ENCODE data around the gene CARTPT.

Gene CARTPT

DNA sequence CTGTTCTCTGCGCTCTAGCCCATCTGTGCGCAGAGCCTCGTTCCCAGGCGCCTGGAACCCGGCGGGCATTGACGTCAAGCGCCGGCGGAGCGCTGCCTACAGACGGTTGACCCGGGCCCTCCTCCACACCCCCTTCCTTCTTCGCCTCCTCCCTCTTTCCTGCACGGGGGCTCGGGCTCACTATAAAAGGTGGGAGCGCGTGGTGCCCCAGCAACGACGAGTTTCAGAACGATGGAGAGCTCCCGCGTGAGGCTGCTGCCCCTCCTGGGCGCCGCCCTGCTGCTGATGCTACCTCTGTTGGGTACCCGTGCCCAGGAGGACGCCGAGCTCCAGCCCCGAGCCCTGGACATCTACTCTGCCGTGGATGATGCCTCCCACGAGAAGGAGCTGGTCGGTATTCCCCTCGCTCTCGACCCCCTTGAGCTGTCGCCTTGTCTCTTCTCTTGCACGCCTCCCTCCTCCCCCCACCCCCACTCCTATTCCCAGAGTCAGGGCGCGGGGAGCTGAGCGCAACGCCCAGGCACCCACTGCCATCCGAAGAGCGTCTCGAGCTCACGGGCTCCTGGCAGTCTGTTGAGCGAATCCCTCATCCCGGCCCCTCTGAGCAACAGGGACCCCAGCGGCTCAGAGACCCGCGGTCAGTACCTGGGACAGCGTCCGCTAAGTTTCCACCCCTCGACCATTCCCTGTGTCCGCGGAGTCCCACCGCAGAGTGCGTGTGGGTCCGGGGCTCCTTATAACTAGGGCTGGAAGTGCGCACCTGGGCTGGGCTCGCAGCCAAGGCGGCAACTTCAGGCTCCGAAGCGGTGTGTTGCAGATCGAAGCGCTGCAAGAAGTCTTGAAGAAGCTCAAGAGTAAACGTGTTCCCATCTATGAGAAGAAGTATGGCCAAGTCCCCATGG is at the start of gene CARTPT:
CARTPT (plus strand) TSS at position 213 of the 902 bp plus-strand sequence; CDS start at position 232, 19 bp downstream.
- Histone ChIP-seq H3K9ac (ENCODE audit: low read length in 5 of 5) (no peak within 1 kb of the TSS), H3K27me3 (ENCODE audit: control insufficient read depth in 5 of 5, insufficient read depth in 4 of 5, low read length in 5 of 5) (peaks cover 14 to 27% (median 22%) of the 10 kb centered on the region in 5 donors), H3K4me3 (ENCODE audit: low read depth in 1 of 5, low read length in 5 of 5) (no peak within 1 kb of the TSS), H3K27ac (ENCODE audit: low read depth, low read length) (no peak within 1 kb of the TSS), H3K9me3 (ENCODE audit: control insufficient read depth in 5 of 5, low read length in 5 of 5) (no peaks in the 10 kb centered on the region), H3K36me3 (ENCODE audit: control insufficient read depth in 5 of 5, insufficient read depth in 5 of 5, low read length in 5 of 5) (no peaks in the 10 kb centered on the region), H3K4me1 (ENCODE audit: control insufficient read depth in 5 of 5, insufficient read depth in 5 of 5, low read length in 5 of 5) (peaks cover 0 to 3% (median 0%) of the 10 kb centered on the region in 5 donors)

DNA sequence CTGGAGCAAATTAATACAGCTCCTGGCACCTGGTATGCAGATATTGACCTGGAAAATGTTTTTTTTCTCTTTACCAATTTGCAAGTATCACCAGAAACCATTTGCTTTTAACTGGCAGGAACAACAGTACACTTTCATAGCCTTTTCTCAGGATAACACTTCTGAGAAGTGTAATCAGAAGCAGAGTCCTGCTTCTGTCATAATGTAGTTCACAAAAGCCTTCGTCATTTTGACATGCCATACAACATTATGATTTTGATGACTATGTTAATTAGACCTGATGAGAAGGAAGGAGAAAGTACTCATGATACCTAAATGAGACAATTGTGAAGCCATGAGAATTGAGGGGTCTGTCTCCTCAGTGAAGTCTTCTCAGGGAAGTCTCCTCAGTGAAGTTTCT is 41.1 kb upstream of the CARTPT start:
- no peak overlapping the region for H3K27ac ChIP-seq (ENCODE audit: low read depth, low read length)

DNA sequence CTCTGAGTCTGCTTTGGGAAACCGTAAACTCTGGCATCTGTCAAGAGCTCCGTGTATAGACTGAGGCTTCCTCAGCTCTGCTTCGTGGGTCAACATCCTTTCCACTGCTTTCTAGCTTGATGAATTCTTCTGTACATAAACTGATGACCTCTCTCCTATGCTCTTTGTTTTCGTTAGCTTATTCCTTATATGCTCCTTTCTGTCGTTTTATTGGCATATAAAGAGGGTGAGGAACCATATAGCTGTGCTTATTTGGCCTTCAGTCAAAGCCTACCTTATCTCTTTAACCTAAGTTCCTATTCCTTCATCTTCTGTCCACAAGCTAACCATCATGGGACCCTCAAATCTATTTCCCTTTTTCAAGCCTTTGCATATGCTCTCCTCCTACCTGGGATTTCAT is 39.4 kb upstream of the CARTPT start:
- H3K9ac ChIP-seq (ENCODE audit: low read length in 5 of 5) = no peak overlapping the region
- no peaks in the 10 kb centered on the region for H3K36me3 ChIP-seq (ENCODE audit: control insufficient read depth in 5 of 5, insufficient read depth in 5 of 5, low read length in 5 of 5)
- peaks cover 0 to 6% (median 0%) of the 10 kb centered on the region in 5 donors for H3K27me3 ChIP-seq (ENCODE audit: control insufficient read depth in 5 of 5, insufficient read depth in 4 of 5, low read length in 5 of 5)
- no peak overlapping the region for H3K4me3 ChIP-seq (ENCODE audit: low read depth in 1 of 5, low read length in 5 of 5)
- no peaks in the 10 kb centered on the region for H3K4me1 ChIP-seq (ENCODE audit: control insufficient read depth in 5 of 5, insufficient read depth in 5 of 5, low read length in 5 of 5)
- no peaks in the 10 kb centered on the region for H3K9me3 ChIP-seq (ENCODE audit: control insufficient read depth in 5 of 5, low read length in 5 of 5)
- no peak overlapping the region for H3K27ac ChIP-seq (ENCODE audit: low read depth, low read length)

More for the DNA sequence above, 41.1 kb upstream of the CARTPT start:
- Histone ChIP-seq H3K36me3 (ENCODE audit: control insufficient read depth in 5 of 5, insufficient read depth in 5 of 5, low read length in 5 of 5) (no peaks in the 10 kb centered on the region), H3K4me1 (ENCODE audit: control insufficient read depth in 5 of 5, insufficient read depth in 5 of 5, low read length in 5 of 5) (no peaks in the 10 kb centered on the region), H3K9ac (ENCODE audit: low read length in 5 of 5) (no peak overlapping the region), H3K4me3 (ENCODE audit: low read depth in 1 of 5, low read length in 5 of 5) (no peak overlapping the region), H3K9me3 (ENCODE audit: control insufficient read depth in 5 of 5, low read length in 5 of 5) (no peaks in the 10 kb centered on the region), H3K27me3 (ENCODE audit: control insufficient read depth in 5 of 5, insufficient read depth in 4 of 5, low read length in 5 of 5) (peaks cover 0 to 6% (median 0%) of the 10 kb centered on the region in 5 donors)

DNA sequence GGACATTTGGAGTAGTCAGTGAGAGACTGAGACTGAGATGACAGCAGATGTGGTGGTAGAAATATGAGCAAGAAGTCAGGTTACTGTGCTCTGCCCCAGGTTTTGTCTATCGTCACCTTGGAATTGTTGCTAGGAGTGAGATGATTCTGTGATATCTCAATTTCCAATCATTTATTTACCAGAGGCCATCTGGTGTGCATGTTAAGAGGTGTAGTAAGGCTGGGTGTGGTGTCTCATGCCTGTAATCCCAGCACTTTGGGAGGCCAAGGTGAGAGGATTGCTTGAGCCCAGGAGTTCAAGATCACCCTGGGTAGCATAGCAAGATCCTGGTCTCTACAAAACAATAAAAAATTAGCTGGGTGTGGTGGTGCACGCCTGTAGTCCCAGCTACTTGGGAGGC is 38.6 kb upstream of the CARTPT start:
- Histone ChIP-seq H3K36me3 (ENCODE audit: control insufficient read depth in 5 of 5, insufficient read depth in 5 of 5, low read length in 5 of 5) (no peaks in the 10 kb centered on the region), H3K27ac (ENCODE audit: low read depth, low read length) (no peak overlapping the region), H3K4me3 (ENCODE audit: low read depth in 1 of 5, low read length in 5 of 5) (no peak overlapping the region), H3K9ac (ENCODE audit: low read length in 5 of 5) (no peak overlapping the region), H3K4me1 (ENCODE audit: control insufficient read depth in 5 of 5, insufficient read depth in 5 of 5, low read length in 5 of 5) (no peaks in the 10 kb centered on the region), H3K27me3 (ENCODE audit: control insufficient read depth in 5 of 5, insufficient read depth in 4 of 5, low read length in 5 of 5) (peaks cover 0 to 6% (median 0%) of the 10 kb centered on the region in 5 donors), H3K9me3 (ENCODE audit: control insufficient read depth in 5 of 5, low read length in 5 of 5) (no peaks in the 10 kb centered on the region)

DNA sequence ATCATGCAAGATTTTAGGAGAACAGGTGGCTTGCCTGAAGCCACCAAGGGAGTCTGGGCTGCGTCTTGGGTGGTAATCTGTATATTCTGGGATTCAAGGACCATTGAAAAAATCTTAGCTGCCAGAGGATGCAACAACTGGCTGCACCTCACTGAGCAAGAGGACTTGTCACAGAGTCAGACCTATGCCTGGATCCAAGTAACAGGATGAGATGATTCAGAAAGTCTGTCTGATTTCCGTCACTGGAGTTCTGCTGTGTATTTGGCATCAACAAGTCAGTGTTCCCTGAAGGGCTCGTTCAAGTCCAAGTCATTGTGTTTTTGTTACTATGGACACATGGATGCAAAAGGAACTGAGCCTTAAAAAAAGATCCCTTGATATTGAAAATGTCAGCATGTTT is 37.8 kb upstream of the CARTPT start:
- Histone ChIP-seq H3K36me3 (ENCODE audit: control insufficient read depth in 5 of 5, insufficient read depth in 5 of 5, low read length in 5 of 5) (no peaks in the 10 kb centered on the region), H3K4me1 (ENCODE audit: control insufficient read depth in 5 of 5, insufficient read depth in 5 of 5, low read length in 5 of 5) (no peaks in the 10 kb centered on the region), H3K9me3 (ENCODE audit: control insufficient read depth in 5 of 5, low read length in 5 of 5) (no peaks in the 10 kb centered on the region), H3K27me3 (ENCODE audit: control insufficient read depth in 5 of 5, insufficient read depth in 4 of 5, low read length in 5 of 5) (peaks cover 0 to 6% (median 0%) of the 10 kb centered on the region in 5 donors), H3K4me3 (ENCODE audit: low read depth in 1 of 5, low read length in 5 of 5) (no peak overlapping the region), H3K27ac (ENCODE audit: low read depth, low read length) (no peak overlapping the region), H3K9ac (ENCODE audit: low read length in 5 of 5) (no peak overlapping the region)

DNA sequence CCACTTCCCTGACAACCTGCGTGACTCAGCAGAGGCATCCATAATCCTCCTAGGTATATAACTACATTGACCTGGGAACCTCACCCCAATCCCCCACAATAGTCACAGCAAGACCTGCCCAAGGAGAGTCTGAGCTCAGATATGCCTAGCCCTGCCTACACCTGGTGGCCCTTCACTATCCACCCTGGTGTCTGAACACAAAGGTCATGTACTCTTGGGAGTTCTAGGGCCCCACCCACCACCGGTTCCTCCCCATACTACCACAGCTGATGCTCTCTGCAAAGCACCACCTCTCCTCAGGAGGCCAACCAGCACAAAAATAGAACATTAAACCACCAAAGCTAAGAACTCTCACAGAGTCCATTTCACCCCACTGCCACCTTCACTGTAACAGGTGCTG is 34.8 kb upstream of the CARTPT start:
- Histone ChIP-seq H3K4me1 (ENCODE audit: control insufficient read depth in 5 of 5, insufficient read depth in 5 of 5, low read length in 5 of 5) (no peaks in the 10 kb centered on the region), H3K4me3 (ENCODE audit: low read depth in 1 of 5, low read length in 5 of 5) (no peak overlapping the region), H3K27me3 (ENCODE audit: control insufficient read depth in 5 of 5, insufficient read depth in 4 of 5, low read length in 5 of 5) (peaks cover 0 to 6% (median 0%) of the 10 kb centered on the region in 5 donors), H3K9ac (ENCODE audit: low read length in 5 of 5) (no peak overlapping the region), H3K9me3 (ENCODE audit: control insufficient read depth in 5 of 5, low read length in 5 of 5) (no peaks in the 10 kb centered on the region), H3K36me3 (ENCODE audit: control insufficient read depth in 5 of 5, insufficient read depth in 5 of 5, low read length in 5 of 5) (no peaks in the 10 kb centered on the region), H3K27ac (ENCODE audit: low read depth, low read length) (no peak overlapping the region)

DNA sequence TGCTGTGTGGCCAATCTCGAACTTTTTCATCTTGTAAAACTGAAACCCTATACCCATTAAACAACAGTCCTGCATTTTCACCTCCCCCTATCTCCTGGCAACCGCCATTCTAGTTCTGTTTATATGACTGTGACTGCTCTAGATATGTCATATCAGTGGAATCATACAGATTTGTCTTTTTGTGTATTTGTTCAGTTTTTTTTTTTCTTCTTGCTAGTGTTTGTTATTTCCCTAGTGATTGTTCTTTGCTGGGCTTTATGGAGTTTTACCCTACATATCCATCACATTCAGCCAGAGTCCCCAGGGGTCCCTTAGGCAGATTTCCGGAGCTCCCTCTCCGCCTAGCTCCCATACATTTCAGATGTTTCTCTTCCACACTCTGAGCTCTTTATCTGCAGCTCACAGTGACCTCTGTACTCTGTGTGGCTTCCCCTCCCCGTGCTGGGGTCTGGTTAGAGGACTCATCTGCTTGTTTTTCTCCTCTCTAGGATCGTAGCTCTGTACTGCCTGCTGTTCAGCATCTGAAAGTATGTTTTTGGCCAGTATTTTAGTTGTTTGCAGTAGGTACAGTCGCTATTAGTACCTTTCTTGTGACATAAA is 25.1 kb upstream of the CARTPT start:
- no peak overlapping the region for H3K4me3 ChIP-seq (ENCODE audit: low read depth in 1 of 5, low read length in 5 of 5)
- H3K9ac ChIP-seq (ENCODE audit: low read length in 5 of 5) = no peak overlapping the region
- peaks cover 0 to 5% (median 0%) of the 10 kb centered on the region in 5 donors for H3K27me3 ChIP-seq (ENCODE audit: control insufficient read depth in 5 of 5, insufficient read depth in 4 of 5, low read length in 5 of 5)
- H3K27ac ChIP-seq (ENCODE audit: low read depth, low read length) = no peak overlapping the region
- no peaks in the 10 kb centered on the region for H3K36me3 ChIP-seq (ENCODE audit: control insufficient read depth in 5 of 5, insufficient read depth in 5 of 5, low read length in 5 of 5)
- H3K9me3 ChIP-seq (ENCODE audit: control insufficient read depth in 5 of 5, low read length in 5 of 5) = no peaks in the 10 kb centered on the region
- H3K4me1 ChIP-seq (ENCODE audit: control insufficient read depth in 5 of 5, insufficient read depth in 5 of 5, low read length in 5 of 5) = peaks cover 0 to 6% (median 0%) of the 10 kb centered on the region in 5 donors

DNA sequence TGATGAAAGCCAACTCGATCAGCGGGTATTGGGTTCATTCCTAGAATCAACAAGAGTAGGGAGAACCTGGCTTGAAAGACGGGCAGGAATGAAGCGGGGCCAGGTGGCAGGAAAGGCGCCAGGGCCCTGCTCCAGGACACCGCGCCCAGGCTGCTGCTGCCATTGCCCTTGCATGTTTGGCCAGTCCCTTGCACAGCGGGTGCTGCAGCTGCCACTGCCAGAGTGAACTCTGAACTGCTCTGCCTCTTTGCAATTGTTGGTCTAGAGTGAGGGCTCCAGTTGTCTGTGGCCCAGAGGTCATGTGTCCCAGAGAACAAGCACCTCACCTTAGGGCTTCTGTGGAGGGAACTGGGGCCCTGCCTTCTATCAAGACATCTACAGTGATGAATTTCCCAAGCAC is 24.0 kb upstream of the CARTPT start:
- H3K4me3 ChIP-seq (ENCODE audit: low read depth in 1 of 5, low read length in 5 of 5) = no peak overlapping the region
- no peaks in the 10 kb centered on the region for H3K36me3 ChIP-seq (ENCODE audit: control insufficient read depth in 5 of 5, insufficient read depth in 5 of 5, low read length in 5 of 5)
- H3K27me3 ChIP-seq (ENCODE audit: control insufficient read depth in 5 of 5, insufficient read depth in 4 of 5, low read length in 5 of 5) = peaks cover 0 to 5% (median 0%) of the 10 kb centered on the region in 5 donors
- no peak overlapping the region for H3K9ac ChIP-seq (ENCODE audit: low read length in 5 of 5)
- no peak overlapping the region for H3K27ac ChIP-seq (ENCODE audit: low read depth, low read length)
- peaks cover 0 to 6% (median 0%) of the 10 kb centered on the region in 5 donors for H3K4me1 ChIP-seq (ENCODE audit: control insufficient read depth in 5 of 5, insufficient read depth in 5 of 5, low read length in 5 of 5)
- no peaks in the 10 kb centered on the region for H3K9me3 ChIP-seq (ENCODE audit: control insufficient read depth in 5 of 5, low read length in 5 of 5)

DNA sequence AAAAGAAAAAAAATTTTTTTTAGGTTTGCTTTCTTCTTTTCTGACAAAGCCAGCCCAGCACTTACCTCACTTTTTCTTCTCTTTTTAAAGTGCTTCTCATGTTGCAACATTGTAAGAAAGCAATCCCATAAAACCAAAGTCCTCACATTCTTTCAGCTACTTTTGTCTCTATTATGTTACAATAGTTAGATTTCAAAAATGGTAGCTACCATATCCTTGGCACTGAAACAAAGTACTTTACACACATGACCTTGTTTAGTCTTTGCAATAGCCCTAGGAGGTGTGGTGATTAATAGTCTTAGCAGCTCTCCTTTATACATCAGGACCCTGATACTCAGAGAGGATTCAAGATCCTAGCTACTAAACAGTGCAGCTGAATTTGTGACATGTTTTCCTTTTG is 23.5 kb upstream of the CARTPT start:
- H3K9ac ChIP-seq (ENCODE audit: low read length in 5 of 5) = no peak overlapping the region
- H3K4me1 ChIP-seq (ENCODE audit: control insufficient read depth in 5 of 5, insufficient read depth in 5 of 5, low read length in 5 of 5) = peaks cover 0 to 6% (median 0%) of the 10 kb centered on the region in 5 donors
- H3K36me3 ChIP-seq (ENCODE audit: control insufficient read depth in 5 of 5, insufficient read depth in 5 of 5, low read length in 5 of 5) = no peaks in the 10 kb centered on the region
- peaks cover 0 to 5% (median 0%) of the 10 kb centered on the region in 5 donors for H3K27me3 ChIP-seq (ENCODE audit: control insufficient read depth in 5 of 5, insufficient read depth in 4 of 5, low read length in 5 of 5)
- no peak overlapping the region for H3K4me3 ChIP-seq (ENCODE audit: low read depth in 1 of 5, low read length in 5 of 5)
- H3K27ac ChIP-seq (ENCODE audit: low read depth, low read length) = no peak overlapping the region
- no peaks in the 10 kb centered on the region for H3K9me3 ChIP-seq (ENCODE audit: control insufficient read depth in 5 of 5, low read length in 5 of 5)

DNA sequence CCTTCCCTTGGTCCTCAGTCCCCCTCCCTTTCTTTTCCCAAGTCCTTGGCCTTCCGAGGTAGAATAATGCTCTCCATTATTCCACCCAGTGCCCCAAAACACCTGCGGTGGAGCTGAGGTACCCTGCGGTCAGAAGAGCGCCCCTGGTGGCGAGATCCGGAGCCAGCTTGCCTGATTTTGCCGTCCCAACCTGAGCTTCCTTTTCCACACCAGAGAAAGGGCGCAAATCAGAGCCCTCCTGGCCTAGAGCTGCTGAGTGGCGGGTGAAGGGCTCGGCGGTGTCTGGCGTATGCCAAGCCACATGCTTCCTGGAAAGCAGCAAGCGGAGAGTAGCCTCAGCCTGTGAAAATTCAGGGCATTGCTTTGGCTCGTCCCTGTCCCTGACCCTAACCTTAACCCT is 21.1 kb upstream of the CARTPT start:
- no peaks in the 10 kb centered on the region for H3K36me3 ChIP-seq (ENCODE audit: control insufficient read depth in 5 of 5, insufficient read depth in 5 of 5, low read length in 5 of 5)
- no peak overlapping the region for H3K9ac ChIP-seq (ENCODE audit: low read length in 5 of 5)
- H3K4me3 ChIP-seq (ENCODE audit: low read depth in 1 of 5, low read length in 5 of 5) = no peak overlapping the region
- H3K9me3 ChIP-seq (ENCODE audit: control insufficient read depth in 5 of 5, low read length in 5 of 5) = no peaks in the 10 kb centered on the region
- H3K27me3 ChIP-seq (ENCODE audit: control insufficient read depth in 5 of 5, insufficient read depth in 4 of 5, low read length in 5 of 5) = peaks cover 0 to 5% (median 3%) of the 10 kb centered on the region in 5 donors
- no peak overlapping the region for H3K27ac ChIP-seq (ENCODE audit: low read depth, low read length)
- peaks cover 0 to 6% (median 0%) of the 10 kb centered on the region in 5 donors for H3K4me1 ChIP-seq (ENCODE audit: control insufficient read depth in 5 of 5, insufficient read depth in 5 of 5, low read length in 5 of 5)
